GM11168 (cell line): Measurements from ENCODE around the gene PTPRN2.

Experiments used
- in situ Hi-C: fragments of 300-500 bp; cut with MboI; formaldehyde crosslinking; loops from one replicate; pipeline ENCODE4 v1.12.0; 2022; ENCODE audit warnings: low sequenced_read_pairs; ENCODE audit not compliant: unreplicated experiment

PTPRN2 gene

GRCh38 chr7:158498443-158499081, 89.1 kb downstream of the PTPRN2 start:
- in situ Hi-C loops: no loop called here

GRCh38 chr7:158497627-158498026, 90.0 kb downstream of the PTPRN2 start:
- in situ Hi-C loops: no loop called here

- in situ Hi-C loops: no loop called here
Measured at GRCh38 chr7:158495786-158496185, 91.8 kb downstream of the PTPRN2 start.

GRCh38 chr7:158495216-158495615, 92.4 kb downstream of the PTPRN2 start:
- in situ Hi-C loops: no loop called here

GRCh38 chr7:158494643-158495042, 93.0 kb downstream of the PTPRN2 start:
- in situ Hi-C loops: no loop called here

GRCh38 chr7:158494162-158494586, 93.4 kb downstream of the PTPRN2 start:
- in situ Hi-C loops: no loop called here

GRCh38 chr7:158492367-158492764, 95.3 kb downstream of the PTPRN2 start:
- in situ Hi-C loops: no loop called here

- in situ Hi-C loops: no loop called here
Measured at GRCh38 chr7:158491094-158491493, 96.5 kb downstream of the PTPRN2 start.

- in situ Hi-C loops: no loop called here
Measured at GRCh38 chr7:158490171-158490782, 97.3 kb downstream of the PTPRN2 start.

- in situ Hi-C loops: no loop called here
Measured at GRCh38 chr7:158489462-158490155, 98.0 kb downstream of the PTPRN2 start.

- in situ Hi-C loops: no loop called here
Measured at GRCh38 chr7:158488181-158488971, 99.2 kb downstream of the PTPRN2 start.

- in situ Hi-C loops: no loop called here
Measured at GRCh38 chr7:158487631-158488151, 99.9 kb downstream of the PTPRN2 start.

- in situ Hi-C loops: no loop called here
Measured at GRCh38 chr7:158486919-158487318, 100.7 kb downstream of the PTPRN2 start.

GRCh38 chr7:158484801-158485531, 102.7 kb downstream of the PTPRN2 start:
- in situ Hi-C loops: no loop called here

GRCh38 chr7:158482480-158482879, 105.1 kb downstream of the PTPRN2 start:
- in situ Hi-C loops: no loop called here

GRCh38 chr7:158479664-158480025, 108.0 kb downstream of the PTPRN2 start:
- in situ Hi-C loops: no loop called here

- in situ Hi-C loops: no loop called here
Measured at GRCh38 chr7:158479021-158479663, 108.5 kb downstream of the PTPRN2 start.

- in situ Hi-C loops: no loop called here
Measured at GRCh38 chr7:158477866-158478265, 109.8 kb downstream of the PTPRN2 start.

- in situ Hi-C loops: no loop called here
Measured at GRCh38 chr7:158476331-158476932, 111.2 kb downstream of the PTPRN2 start.
